PC-3 (cell line): Measurements from ENCODE around the gene PRKN. TPM values are rescaled to one million over a fixed set of nuclear protein-coding genes. Genes with fewer than 3 reads are reported as not detected.

Experiments
- ATAC-seq: fragments of 200-7000 bp; cut with Tn5 transposase; 2 replicates; pipeline ENCODE4 v1.9.1; 2020; ENCODE audit warnings: mild to moderate bottlenecking, moderate library complexity
- BruUV-seq: library from RNA; stranded (reverse); fragments of 400-500 nt; replicated peaks from 2 replicates; lab custom pipeline; 2021; lab: Mats Ljungman, UMichigan
- CTCF ChIA-PET: fragments of 300-600 bp; sonication (Branson Sonifier 250); formaldehyde crosslinking; loops from one replicate; lab custom pipeline; 2022; ENCODE audit warnings: antibody characterized with exemption; lab: Charles Lee
- POLR2A ChIA-PET: fragments of 300-600 bp; sonication (Branson Sonifier 250); formaldehyde crosslinking; loops from one replicate; lab custom pipeline; 2022; ENCODE audit warnings: antibody characterized with exemption; ENCODE audit not compliant: unreplicated experiment; lab: Charles Lee
- DNase-seq: peaks from one replicate; pipeline ENCODE4 v3.0.0-alpha.2; 2015
- H2AFZ ChIP-seq: fragments of 300-600 bp; sonication (generic); 2 replicates; pipeline ENCODE4 v1.6.0; 2016; ENCODE audit warnings: antibody characterized with exemption, low read length
- H3F3A ChIP-seq: fragments of 300-600 bp; sonication (generic); one replicate; pipeline ENCODE4 v1.6.0; 2017; ENCODE audit warnings: antibody characterized with exemption, low read length, control low read depth, mild to moderate bottlenecking; ENCODE audit not compliant: unreplicated experiment
- H3K27ac ChIP-seq: fragments of 300-600 bp; sonication (generic); 2 replicates; pipeline ENCODE4 v1.5.1; 2016; ENCODE audit warnings: mild to moderate bottlenecking, low read length
- H3K27me3 ChIP-seq: fragments of 300-600 bp; sonication (generic); 2 replicates; pipeline ENCODE4 v1.6.1; 2016; ENCODE audit warnings: low read length, mixed read lengths
- H3K36me3 ChIP-seq: fragments of 300-600 bp; sonication (generic); 2 replicates; pipeline ENCODE4 v1.6.1; 2016; ENCODE audit warnings: low read depth, mixed run types, low read length, mixed read lengths
- H3K4me1 ChIP-seq: fragments of 300-600 bp; sonication (generic); 2 replicates; pipeline ENCODE4 v1.5.1; 2016; ENCODE audit warnings: low read length; ENCODE audit not compliant: insufficient read depth
- H3K4me2 ChIP-seq: fragments of 300-600 bp; sonication (generic); 2 replicates; pipeline ENCODE4 v1.6.0; 2016; ENCODE audit warnings: low read length
- H3K4me3 ChIP-seq: fragments of 300-600 bp; sonication (generic); 2 replicates; pipeline ENCODE4 v1.5.1; 2016; ENCODE audit warnings: mild to moderate bottlenecking, low read length, mixed read lengths
- H3K79me2 ChIP-seq: fragments of 300-600 bp; sonication (generic); 2 replicates; pipeline ENCODE4 v1.6.1; 2017; ENCODE audit warnings: low read length, mixed read lengths
- H3K9ac ChIP-seq: fragments of 300-600 bp; sonication (generic); 2 replicates; pipeline ENCODE4 v1.6.0; 2016; ENCODE audit warnings: mild to moderate bottlenecking, low read length
- H3K9me2 ChIP-seq: fragments of 300-600 bp; sonication (generic); replicated peaks from 2 replicates; pipeline ENCODE4 v1.6.1; 2016; ENCODE audit warnings: mixed run types, low read length, mixed read lengths
- H3K9me3 ChIP-seq: fragments of 300-600 bp; sonication (generic); 2 replicates; pipeline ENCODE4 v1.6.1; 2016; ENCODE audit warnings: low read length, mixed read lengths
- H4K20me1 ChIP-seq: fragments of 300-600 bp; sonication (generic); 2 replicates; pipeline ENCODE4 v1.6.1; 2016; ENCODE audit warnings: low read length, mixed read lengths
- EZH2 ChIP-seq: fragments of 300-600 bp; sonication (generic); IDR thresholded peaks from one replicate; pipeline ENCODE4 v1.6.1; 2017; ENCODE audit warnings: antibody characterized with exemption, mild to moderate bottlenecking, low read length; ENCODE audit not compliant: unreplicated experiment
- EZH2phosphoT487 ChIP-seq: fragments of 300-600 bp; sonication (generic); IDR thresholded peaks from 2 replicates; pipeline ENCODE4 v1.6.1; 2018; ENCODE audit warnings: mild to moderate bottlenecking, antibody characterized with exemption, low read length, borderline replicate concordance
- intact Hi-C: fragments of 100-400 bp; cut with micrococcal nuclease; formaldehyde crosslinking; loops from 2 replicates; pipeline ENCODE4 v1.9.0; 2023
- total RNA-seq: library from RNA; depleted of rRNA; stranded (reverse); fragments of >200 nt; gene quantifications from 2 replicates; pipeline ENCODE4 v1.2.3, GENCODE V29; 2014
- TF ChIP-seq, protein P1 (sequence below): fragments of 300-600 bp; sonication (generic); conservative IDR thresholded peaks from 2 replicates; pipeline ENCODE4 v1.5.1; 2017; ENCODE audit warnings: antibody characterized with exemption, low read depth, mild to moderate bottlenecking, low read length

Gene PRKN
- total RNA-seq, 1 experiment from 2014 or later, result not detected

GRCh38 chr6:162053084-162053483 lies 674.5 kb downstream of the PRKN start:
- H3K9ac ChIP-seq, result no peak overlapping the region
- H3K27ac ChIP-seq, result no peak overlapping the region
- ChIA-PET CTCF (no interaction called here), POLR2A (no interaction called here)
- H3K36me3 ChIP-seq, result no peaks in the 10 kb centered on the region
- H3K4me1 ChIP-seq, result peaks cover 2% of the 10 kb centered on the region
- no peaks in the 10 kb centered on the region for H3K9me3 ChIP-seq
- no peak overlapping the region for H2AFZ ChIP-seq
- no peaks in the 10 kb centered on the region for H3K9me2 ChIP-seq
- H4K20me1 ChIP-seq, result no peaks in the 10 kb centered on the region
- no peak for ATAC-seq
- no TSS peak for BruUV-seq
- TF ChIP-seq, protein P1, sequence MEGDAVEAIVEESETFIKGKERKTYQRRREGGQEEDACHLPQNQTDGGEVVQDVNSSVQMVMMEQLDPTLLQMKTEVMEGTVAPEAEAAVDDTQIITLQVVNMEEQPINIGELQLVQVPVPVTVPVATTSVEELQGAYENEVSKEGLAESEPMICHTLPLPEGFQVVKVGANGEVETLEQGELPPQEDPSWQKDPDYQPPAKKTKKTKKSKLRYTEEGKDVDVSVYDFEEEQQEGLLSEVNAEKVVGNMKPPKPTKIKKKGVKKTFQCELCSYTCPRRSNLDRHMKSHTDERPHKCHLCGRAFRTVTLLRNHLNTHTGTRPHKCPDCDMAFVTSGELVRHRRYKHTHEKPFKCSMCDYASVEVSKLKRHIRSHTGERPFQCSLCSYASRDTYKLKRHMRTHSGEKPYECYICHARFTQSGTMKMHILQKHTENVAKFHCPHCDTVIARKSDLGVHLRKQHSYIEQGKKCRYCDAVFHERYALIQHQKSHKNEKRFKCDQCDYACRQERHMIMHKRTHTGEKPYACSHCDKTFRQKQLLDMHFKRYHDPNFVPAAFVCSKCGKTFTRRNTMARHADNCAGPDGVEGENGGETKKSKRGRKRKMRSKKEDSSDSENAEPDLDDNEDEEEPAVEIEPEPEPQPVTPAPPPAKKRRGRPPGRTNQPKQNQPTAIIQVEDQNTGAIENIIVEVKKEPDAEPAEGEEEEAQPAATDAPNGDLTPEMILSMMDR, result no peak
- TF ChIP-seq EZH2phosphoT487 (no peak), EZH2 (no peak)
- no peaks in the 10 kb centered on the region for H3F3A ChIP-seq
- H3K27me3 ChIP-seq, result peaks cover 32% of the 10 kb centered on the region
- intact Hi-C loops, result no loop called here
- H3K79me2 ChIP-seq, result no peaks in the 10 kb centered on the region
- no peak overlapping the region for H3K4me3 ChIP-seq
- no peak for DNase-seq
- no peak overlapping the region for H3K4me2 ChIP-seq

GRCh38 chr6:162050579-162050978 lies 677.0 kb downstream of the PRKN start:
- H3K27ac ChIP-seq, result no peak overlapping the region
- no peaks in the 10 kb centered on the region for H3K9me3 ChIP-seq
- CTCF ChIA-PET, result no interaction called here
- no peaks in the 10 kb centered on the region for H4K20me1 ChIP-seq
- no peak for DNase-seq
- no peaks in the 10 kb centered on the region for H3K4me1 ChIP-seq
- no peak overlapping the region for H2AFZ ChIP-seq
- no peaks in the 10 kb centered on the region for H3K36me3 ChIP-seq
- no peaks in the 10 kb centered on the region for H3F3A ChIP-seq
- intact Hi-C loops, result no loop called here
- ATAC-seq, result no peak
- H3K4me3 ChIP-seq, result no peak overlapping the region
- no peaks in the 10 kb centered on the region for H3K79me2 ChIP-seq
- POLR2A ChIA-PET, result no interaction called here
- H3K9ac ChIP-seq, result no peak overlapping the region
- H3K27me3 ChIP-seq, result peaks cover 46% of the 10 kb centered on the region
- no TSS peak for BruUV-seq
- no peak for TF ChIP-seq EZH2phosphoT487
- no peak for TF ChIP-seq EZH2
- TF ChIP-seq, protein P1, result no peak
- H3K9me2 ChIP-seq, result no peaks in the 10 kb centered on the region
- H3K4me2 ChIP-seq, result no peak overlapping the region

- CTCF ChIA-PET, result no interaction called here
- Histone ChIP-seq H3K4me3 (no peak overlapping the region), H3K79me2 (no peaks in the 10 kb centered on the region), H3K9me3 (no peaks in the 10 kb centered on the region), H3K9ac (no peak overlapping the region), H3K27ac (no peak overlapping the region), H2AFZ (no peak overlapping the region), H3F3A (no peaks in the 10 kb centered on the region), H3K36me3 (no peaks in the 10 kb centered on the region), H3K4me1 (no peaks in the 10 kb centered on the region), H3K27me3 (peaks cover 48% of the 10 kb centered on the region), H3K9me2 (no peaks in the 10 kb centered on the region), H3K4me2 (no peak overlapping the region), H4K20me1 (no peaks in the 10 kb centered on the region)
- intact Hi-C loops, result no loop called here
- TF ChIP-seq, protein P1, result no peak
- TF ChIP-seq EZH2phosphoT487 (no peak), EZH2 (no peak)
- no peak for ATAC-seq
- POLR2A ChIA-PET, result no interaction called here
- DNase-seq, result no peak
- no TSS peak for BruUV-seq
These were observed 681.2 kb downstream of the PRKN start for GRCh38 chr6:162046324-162046723.
